Stimulated activated CD4-positive, alpha-beta T cell treated with anti-CD3 and anti-CD28 coated beads, Interleukin-15, amount 100 ng/mL, for 1 hour (primary cell): ENCODE measurements around the gene B3GALT4.
"Not testable (repeated sequence)": the region's sequence is repeated elsewhere in the genome, so short reads cannot be mapped to it uniquely, and the experiment has no call there.

Experiments
- DNase-seq, 2 donors: peaks; one replicate each; pipeline ENCODE4 v3.0.0-alpha.2; 2020; ENCODE audit warnings: low read depth in 1 of 2, low spot score in 1 of 2

Gene B3GALT4

DNA sequence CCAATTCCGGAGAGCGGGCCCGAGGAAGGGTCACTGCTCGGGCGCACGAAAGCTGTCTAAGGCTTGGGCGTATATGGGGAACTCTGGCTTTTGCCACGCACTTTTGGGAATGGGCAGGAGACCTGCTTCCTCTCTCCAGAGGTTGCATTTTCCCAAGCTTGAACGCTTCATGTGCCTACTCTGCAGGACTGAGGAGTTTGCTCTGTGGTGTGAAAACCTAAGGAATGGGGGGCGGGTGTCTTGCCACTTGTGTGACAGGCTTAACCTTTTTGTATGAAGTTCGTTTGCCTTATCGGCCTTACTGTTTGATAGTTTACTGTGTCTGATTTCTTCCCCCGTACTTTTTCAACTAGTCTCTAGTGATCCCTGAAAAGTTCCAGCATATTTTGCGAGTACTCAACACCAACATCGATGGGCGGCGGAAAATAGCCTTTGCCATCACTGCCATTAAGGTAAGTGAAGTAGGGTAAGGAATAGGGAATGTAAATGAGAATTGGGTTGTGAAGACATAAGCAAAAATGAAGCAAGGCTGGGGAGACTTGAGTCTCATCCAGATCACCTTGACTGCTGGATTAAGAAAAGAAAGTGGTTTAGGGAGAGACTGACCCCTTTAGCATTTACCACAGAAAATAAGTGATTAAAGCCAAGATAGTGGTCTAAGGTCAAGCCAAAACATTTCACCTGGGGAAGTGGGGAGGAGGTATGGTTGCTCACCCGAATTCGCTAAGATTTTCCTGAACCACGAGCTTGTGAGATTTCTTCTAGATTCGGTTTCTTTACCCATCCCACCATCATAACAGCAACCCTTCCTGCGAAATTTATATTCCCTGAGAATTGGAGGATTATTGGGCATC, 4.4 kb upstream of the B3GALT4 start:
- no peak for DNase-seq

DNA sequence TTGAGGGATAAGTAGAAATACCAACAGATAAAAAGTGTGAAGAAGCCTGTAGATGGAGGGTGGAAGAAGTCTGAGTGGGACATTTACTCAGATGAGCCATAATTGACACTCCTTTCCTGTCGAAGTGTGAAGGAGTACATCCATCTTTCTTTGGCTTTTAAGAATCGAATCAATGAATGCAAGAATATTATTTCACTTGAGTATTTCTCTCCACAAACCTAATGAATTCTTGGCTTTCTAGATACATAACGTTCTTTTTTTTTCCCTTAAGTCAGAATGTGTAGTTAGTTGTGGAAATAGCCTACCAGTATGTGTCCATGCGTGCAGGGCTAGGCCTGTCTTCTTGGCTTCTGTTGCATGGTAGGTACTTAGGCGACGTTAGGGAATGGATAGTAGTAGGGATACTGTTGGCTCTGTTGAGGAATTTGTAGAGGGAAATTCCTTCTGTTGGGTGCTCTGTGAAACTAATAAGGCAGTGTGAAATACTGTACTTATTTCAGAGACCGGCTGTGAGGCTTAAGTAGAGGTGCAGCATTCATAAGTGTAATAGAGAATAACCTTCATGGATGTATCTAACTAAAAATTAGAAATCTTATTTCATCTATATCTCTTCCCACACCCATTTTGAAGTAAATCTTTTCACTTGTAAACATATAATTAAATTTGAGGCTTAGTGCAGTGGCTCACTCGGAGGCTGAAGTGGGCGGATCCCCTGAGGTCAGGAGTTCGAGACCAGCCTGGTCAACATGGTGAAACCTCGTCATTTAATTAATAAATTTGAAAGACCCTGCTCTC, 3.6 kb upstream of the B3GALT4 start:
- DNase-seq: no peak

DNA sequence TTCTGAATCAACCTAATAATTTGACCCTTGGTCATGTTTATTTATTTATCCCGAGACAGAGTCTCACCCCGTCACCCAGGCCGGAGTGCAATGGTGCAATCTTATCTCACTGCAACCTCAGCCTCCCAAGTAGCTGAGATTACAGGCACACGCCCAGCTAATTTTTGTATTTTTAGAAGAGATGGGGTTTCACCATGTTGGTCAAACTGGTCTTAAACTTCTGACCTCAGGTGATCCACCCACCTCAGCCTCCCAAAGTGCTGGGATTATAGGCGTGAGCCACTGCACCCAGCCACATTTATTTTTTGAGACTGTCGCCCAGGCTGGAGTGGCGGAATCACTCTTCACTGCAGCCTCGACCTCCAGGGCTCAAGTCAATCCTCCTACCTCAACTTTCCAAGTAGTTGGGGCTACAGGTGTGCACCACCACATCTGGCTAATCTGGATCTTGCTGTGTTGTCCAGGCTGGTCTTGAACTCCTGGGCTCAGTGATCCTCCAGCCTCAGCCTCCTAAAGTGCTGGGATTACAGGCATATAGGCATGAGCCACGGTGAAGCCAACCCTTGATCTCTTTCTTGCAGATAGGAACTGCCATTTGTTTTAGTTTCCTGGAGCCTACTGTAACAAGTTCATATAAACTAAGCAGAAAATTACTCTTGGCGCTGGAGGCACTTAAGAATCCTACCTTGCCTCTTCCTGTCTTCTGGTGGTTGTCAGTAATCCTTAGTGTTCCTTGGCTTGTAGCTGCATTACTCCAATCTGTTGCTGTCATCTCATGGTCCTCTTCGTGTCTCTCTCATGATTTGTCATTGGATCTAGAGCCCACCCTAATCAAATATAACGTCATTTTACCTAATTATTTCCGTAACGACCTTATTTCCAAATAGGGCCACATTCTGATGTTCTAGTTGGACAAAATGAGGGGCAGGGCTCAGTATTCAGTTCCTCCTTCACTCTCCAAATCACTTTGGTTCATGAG, 2.7 kb upstream of the B3GALT4 start:
- DNase-seq: no peak

DNA sequence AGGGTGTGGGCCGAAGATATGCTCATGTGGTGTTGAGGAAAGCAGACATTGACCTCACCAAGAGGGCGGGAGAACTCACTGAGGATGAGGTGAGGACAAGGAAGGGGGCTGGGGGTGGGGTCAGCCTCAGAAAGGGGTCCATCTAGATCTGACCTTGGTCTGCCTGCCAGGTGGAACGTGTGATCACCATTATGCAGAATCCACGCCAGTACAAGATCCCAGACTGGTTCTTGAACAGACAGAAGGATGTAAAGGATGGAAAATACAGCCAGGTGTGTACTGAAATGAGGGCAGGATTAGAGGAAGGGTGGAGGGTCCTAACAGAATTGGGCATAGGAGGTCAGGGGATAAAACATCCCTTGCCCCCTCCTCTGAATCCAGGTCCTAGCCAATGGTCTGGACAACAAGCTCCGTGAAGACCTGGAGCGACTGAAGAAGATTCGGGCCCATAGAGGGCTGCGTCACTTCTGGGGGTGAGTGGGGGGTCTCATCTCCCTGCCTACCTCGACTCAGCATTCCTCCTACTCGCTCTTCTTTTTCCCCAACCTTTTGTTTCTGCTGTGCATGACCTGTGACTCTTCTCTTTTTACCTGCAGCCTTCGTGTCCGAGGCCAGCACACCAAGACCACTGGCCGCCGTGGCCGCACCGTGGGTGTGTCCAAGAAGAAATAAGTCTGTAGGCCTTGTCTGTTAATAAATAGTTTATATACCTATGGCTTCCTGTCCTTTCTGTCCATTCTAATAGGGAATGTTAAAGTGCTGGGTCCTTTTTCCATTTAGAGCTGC, 935 bp upstream of the B3GALT4 start:
- not testable (repeated sequence) for DNase-seq

DNA sequence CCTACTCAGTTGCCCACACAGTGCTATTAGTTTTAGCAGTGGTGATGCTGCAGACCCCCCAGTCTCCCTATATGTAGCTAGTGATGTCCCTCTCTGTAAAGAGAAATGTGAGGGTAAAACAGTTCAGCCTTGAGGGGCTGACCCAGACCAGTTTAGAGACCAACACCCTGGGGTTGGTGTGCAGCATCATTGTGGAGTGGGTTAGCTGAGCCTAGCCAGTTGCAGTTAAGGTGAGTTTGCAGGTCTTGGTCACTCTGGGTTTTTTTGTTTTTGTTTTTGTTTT, 401 bp upstream of the B3GALT4 start:
- no peak for DNase-seq

DNA sequence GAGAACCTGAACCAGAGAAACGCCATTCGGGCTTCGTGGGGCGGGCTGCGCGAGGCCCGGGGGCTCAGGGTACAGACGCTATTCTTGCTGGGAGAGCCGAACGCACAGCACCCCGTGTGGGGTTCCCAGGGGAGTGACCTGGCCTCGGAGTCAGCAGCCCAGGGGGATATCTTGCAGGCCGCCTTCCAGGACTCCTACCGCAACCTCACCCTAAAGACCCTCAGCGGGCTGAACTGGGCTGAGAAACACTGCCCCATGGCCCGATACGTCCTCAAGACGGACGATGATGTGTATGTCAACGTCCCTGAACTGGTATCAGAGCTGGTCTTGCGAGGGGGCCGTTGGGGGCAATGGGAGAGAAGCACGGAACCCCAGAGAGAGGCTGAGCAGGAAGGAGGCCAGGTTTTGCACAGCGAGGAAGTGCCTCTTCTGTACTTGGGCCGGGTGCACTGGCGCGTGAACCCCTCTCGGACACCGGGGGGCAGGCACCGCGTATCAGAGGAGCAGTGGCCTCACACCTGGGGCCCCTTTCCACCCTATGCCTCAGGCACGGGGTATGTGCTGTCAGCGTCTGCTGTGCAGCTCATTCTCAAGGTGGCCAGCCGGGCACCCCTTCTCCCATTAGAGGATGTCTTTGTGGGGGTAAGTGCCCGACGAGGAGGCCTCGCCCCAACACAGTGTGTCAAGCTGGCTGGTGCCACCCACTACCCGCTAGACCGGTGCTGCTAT, 904 bp downstream of the B3GALT4 start:
- no peak for DNase-seq

DNA sequence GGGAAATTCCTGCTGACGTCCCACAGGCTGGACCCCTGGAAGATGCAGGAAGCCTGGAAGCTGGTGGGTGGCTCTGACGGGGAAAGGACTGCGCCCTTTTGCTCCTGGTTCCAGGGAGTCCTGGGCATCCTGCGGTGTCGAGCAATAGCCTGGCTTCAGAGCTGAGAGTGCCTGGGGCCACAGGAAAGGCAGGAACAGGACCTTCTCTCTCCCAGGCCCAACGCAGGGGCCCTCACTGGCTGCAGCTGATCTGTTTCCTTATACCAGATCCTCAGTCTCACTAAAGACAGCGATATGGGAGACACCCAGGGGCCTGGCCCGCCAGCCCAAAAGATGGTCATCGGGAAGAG, 1.4 kb downstream of the B3GALT4 start:
- DNase-seq: no peak

DNA sequence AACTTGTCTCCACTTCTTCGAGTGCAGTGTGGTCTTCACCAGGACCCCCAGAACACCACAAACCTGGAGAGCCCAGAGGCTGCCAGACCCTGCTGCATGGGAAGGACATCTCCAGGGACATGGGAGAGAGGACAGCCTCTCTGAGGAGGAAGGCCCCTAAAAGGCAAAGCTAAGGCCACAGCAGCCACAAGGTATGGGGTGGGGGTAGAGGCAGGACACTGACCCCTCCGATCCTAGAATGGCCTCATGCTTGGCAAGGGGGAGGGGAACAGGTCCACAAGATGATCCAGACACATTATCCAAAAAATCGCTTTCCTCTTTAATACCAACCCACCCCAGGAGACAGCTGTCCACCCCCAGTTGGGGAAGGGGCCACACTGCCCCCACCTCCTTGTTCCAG, 1.9 kb downstream of the B3GALT4 start:
- no peak for DNase-seq

DNA sequence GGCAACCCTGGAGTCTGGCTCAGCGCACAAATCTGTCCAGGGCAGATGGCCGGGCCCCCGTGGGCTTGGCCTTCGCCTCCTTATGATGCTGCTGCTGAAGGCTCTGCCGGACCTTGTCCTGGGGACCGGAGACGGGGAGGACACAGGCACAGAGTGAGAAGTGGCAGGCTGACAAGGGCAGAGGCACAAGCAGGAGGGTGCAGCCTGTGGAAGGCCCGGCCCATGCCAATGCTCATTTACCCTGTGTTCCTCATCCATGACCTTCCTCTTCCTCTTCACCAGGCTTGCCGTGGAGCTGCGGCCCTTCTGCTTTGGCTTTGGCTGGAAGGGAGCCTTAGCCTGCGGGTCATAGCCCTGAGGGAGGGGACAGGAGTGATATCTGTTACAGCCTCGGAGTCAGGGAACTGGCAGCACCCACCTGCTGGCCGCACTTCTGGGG, 2.4 kb downstream of the B3GALT4 start:
- no peak for DNase-seq

DNA sequence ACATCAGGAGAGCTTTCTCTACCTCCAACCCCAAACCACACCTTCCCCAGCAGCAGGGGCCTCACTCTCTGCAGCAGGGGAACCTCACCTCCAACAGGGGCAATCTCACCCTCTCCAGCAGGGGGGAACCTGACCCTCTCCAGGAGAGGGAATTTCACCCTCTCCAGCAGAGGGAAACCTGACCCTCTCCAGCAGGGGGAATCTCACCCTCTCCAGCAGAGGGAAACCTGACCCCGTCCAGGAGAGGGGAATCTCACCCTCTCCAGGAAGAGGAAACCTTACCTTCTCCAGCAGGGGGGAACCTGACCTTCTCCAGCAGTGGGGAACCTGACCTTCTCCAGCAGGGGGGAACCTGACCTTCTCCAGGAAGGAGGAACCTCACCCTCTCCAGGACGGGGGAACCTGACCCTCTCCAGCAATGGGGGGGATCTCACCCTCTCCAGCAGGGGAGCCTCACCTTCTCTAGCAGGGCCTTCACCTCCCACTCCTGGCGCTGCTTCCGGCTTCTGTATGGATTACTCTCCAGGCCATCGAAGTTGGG, 3.1 kb downstream of the B3GALT4 start:
- no peak for DNase-seq

DNA sequence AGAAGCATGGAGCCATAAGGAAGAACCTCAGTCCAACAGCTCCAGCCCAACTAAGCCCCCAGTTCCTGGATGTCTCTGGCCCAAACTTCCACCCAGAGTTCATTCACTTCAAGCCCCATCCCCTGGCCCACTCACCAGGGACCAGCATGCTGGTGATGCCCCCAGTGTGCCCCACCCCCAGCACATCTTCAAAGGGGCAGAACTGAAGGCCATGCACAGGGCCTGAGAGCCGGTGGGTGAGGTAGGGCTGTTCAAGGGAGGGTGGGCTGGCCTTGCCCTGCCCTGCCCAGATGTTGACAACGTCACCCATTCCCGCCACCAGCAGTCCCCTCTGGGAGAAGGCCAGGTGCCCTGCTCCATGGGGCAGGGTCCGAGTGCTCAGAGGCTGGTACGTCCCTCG, 3.6 kb downstream of the B3GALT4 start:
- no peak for DNase-seq

DNA sequence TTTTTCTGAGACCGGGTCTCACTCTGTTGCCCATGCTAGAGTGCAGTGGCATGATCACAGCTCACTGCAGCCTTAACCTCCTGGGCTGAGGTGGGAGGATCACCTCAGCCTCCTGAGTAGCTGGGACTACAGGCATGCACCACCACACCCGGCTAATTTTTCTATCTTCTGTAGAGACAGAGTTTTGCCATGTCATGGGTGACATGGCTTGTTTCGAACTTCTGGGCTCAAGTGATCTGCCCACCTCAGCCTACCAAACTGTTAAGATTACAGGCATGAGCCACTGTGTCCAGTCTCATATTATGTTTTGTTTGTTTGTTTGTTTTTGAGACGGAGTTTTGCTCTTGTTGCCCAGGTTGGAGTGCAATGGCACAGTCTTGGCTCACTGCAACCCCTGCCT, 8.3 kb downstream of the B3GALT4 start:
- DNase-seq: not testable (repeated sequence)

DNA sequence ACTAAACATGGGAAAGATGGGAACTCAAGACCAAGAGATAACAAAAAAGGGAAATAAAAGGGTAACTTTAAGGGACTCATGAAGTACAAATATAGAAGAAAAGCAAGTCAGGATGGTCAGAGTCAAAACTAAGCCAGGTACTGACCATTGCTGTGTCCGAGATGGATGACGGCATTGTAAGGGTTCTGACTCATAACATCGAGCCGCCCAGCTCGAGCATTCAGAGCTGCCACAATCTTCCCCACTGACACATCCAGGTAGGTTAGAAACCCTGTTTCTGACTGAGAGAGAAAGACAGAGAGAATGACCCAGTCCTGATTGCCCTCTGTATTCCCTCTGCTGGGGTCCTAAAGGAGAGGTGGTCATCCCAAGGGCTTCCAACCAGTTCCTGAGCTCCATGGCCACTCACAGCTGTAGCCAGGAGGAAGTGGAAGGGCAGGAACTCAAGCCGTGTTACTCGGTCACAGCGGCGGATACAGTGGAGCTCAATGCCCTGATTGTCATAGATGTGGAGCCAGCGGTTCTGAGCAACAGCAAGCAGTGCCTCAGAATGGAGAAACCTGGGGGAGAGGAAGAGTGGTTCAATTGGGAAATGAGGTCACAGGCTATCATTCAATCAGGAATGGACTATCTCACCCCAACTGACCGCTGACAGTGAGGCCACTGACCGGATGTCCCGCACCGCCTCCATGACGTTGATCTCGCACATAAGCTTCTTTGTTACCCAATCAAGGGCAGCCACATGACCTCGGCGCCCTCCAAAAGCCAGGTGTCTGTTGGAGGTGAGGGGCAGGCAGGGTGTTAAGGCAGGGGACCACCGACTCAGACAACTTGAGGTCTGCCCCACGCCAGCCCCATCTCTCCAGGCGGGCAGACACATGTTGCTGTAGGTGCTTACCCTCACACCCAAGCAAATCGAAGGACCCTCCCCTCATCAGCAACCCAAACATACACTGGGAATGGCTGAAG, 10.3 kb downstream of the B3GALT4 start:
- no peak for DNase-seq

DNA sequence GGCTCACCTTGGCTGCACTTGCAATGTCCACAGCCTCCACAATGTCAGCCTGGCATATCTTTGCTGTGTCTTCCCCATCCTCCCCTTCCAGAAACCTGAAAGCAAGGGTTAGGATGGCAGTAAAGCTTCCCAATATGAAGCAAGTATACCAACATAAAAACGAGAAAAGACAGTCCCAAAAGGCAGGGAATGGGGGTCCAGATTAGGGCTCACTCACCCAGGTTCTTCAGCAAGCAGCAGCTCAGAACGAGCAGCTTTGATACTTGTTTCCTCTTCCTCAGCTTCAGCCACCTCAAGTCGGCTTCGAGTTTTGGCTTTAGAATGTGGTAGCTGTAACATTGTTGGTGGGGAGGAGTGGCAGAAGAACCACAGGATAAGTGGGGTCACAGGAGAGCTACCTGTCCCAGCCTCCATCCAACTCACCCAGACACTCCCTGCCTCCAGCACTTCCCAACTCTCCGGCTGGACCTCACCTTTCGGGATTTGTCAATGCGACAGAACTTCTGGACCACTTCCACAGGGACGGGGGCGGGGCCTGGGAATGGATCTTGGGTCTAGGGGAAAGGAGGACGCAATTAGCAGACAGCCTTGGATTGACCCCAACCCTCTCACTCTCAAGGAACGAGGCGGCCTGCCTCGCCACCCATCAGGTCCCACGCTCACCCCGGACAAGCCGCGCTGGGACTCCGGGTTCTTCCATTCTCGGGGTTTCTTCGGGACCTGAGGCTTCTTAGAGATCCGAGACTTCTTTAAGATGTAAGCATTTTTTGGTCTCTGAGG, 11.4 kb downstream of the B3GALT4 start:
- DNase-seq: no peak

DNA sequence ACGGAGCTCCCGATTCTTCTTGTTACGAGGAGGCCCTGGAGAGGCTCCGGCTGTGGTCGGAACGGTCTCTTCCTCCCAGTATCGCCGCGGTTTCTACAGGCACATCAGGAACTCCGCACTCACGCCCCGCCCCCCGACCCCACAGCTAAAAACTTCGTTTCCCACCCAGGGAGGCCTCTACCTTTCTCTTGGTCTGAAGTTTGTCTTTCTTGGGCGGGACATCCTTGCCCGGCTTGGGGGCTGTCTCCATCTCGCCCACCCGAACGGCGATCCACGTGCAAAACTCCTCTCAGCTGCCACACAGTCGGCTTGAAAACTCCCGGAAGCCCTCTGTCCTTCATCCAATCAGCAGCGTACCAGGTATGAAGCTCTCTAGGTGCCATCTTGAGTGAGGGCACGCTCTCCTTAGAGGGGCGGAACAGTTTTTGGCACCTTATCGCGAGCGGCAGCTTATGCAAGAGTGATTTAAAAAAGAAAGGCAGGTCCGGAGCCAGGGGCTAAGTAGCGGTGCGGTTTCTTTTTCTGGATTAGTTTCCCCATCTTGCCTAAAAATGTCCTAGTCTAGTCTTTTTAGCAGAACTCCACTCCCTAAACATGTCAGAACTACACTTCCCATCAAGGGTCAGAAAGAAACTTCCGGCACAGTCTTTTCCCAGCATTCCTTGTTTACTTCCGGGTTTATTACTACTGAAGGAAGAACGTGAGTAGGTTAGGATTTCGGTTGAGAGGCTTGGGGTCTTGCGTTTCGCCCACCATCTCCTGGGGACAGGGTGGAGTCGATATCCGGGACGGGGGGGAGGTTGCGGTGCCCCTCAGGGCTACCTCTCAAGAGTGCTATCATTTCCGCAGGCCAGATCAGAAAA, 12.2 kb downstream of the B3GALT4 start, which contains the start of the genes PFDN6 and WDR46:
TSS of gene PFDN6 (plus strand) at position 681 of the 863 bp plus-strand sequence. CDS start 256 bp downstream, outside the sequence.
TSS of gene WDR46 (minus strand) at position 319 of the 863 bp plus-strand sequence. CDS start at position 250, 69 bp downstream.
- DNase-seq: peak; percentile 47 to 62

DNA sequence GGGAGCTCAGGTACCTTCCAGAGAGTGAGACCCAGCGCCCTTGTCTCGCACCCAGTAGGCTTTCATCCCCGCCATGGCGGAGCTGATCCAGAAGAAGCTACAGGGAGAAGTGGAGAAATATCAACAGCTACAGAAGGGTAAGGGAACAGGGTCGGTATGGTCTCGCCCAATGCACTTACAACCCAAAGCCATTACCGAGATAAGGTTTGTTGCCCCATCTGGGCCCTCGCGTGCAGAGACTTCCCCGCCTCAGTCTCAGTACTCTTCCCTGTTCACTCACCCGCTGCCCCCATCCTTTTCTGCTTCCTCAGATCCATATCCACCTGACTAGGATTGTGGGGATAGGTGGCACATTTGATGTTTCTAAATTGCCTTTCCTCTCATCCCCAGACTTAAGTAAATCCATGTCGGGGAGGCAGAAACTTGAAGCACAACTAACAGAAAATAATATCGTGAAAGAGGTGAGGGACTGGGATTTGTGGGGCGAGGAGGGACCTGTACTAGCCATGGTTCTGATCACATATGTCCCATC, 12.9 kb downstream of the B3GALT4 start:
- no peak for DNase-seq
